HEK293T (cell line): ENCODE results near the gene DDIT4.

Experiments used
- ARNT ChIP-seq: fragments of 450-650 bp; IDR thresholded peaks from 2 replicates; pipeline ENCODE4 v1.6.1; 2017; ENCODE audit warnings: mild to moderate bottlenecking
- BHLHE40 ChIP-seq: fragments of 450-650 bp; IDR thresholded peaks from 2 replicates; pipeline ENCODE4 v1.6.1; 2016; ENCODE audit warnings: mild to moderate bottlenecking, moderate library complexity, borderline replicate concordance
- CTBP1 ChIP-seq: fragments of 450-650 bp; IDR thresholded peaks from 2 replicates; pipeline ENCODE4 v1.6.1; 2016; ENCODE audit warnings: borderline replicate concordance
- ELF4 ChIP-seq: fragments of 450-650 bp; IDR thresholded peaks from 2 replicates; pipeline ENCODE4 v1.6.1; 2017; ENCODE audit warnings: antibody characterized with exemption
- FOXA1 ChIP-seq: fragments of 450-650 bp; IDR thresholded peaks from 2 replicates; pipeline ENCODE4 v1.6.1; 2016; ENCODE audit warnings: mild to moderate bottlenecking
- FOXK2 ChIP-seq: fragments of 450-650 bp; IDR thresholded peaks from 2 replicates; pipeline ENCODE4 v1.6.1; 2016; ENCODE audit warnings: mild to moderate bottlenecking
- FOXM1 ChIP-seq: fragments of 450-650 bp; IDR thresholded peaks from 2 replicates; pipeline ENCODE4 v1.6.1; 2017; ENCODE audit warnings: mild to moderate bottlenecking, borderline replicate concordance
- HDGF ChIP-seq: fragments of 450-650 bp; IDR thresholded peaks from 2 replicates; pipeline ENCODE4 v1.6.1; 2017; ENCODE audit warnings: antibody characterized with exemption, borderline replicate concordance
- NFRKB ChIP-seq: fragments of 450-650 bp; IDR thresholded peaks from 2 replicates; pipeline ENCODE4 v1.6.1; 2016; ENCODE audit warnings: mild to moderate bottlenecking, moderate library complexity
- PKNOX1 ChIP-seq: fragments of 450-650 bp; IDR thresholded peaks from 2 replicates; pipeline ENCODE4 v1.6.1; 2016
- SP1 ChIP-seq: fragments of 450-650 bp; IDR thresholded peaks from 2 replicates; pipeline ENCODE4 v1.6.1; 2017
- SUZ12 ChIP-seq: fragments of 450-650 bp; IDR thresholded peaks from 2 replicates; pipeline ENCODE4 v1.6.1; 2016; ENCODE audit warnings: mild to moderate bottlenecking
- TARDBP ChIP-seq: fragments of 450-650 bp; IDR thresholded peaks from 2 replicates; pipeline ENCODE4 v1.6.1; 2016
- ZNF384 ChIP-seq: fragments of 450-650 bp; IDR thresholded peaks from 2 replicates; pipeline ENCODE4 v1.6.1; 2016

GRCh38 chr10:72318418-72319262 is 44.9 kb downstream of the DDIT4 start:
- TF ChIP-seq FOXM1 (no peak), ELF4 (no peak), TARDBP (no peak), HDGF (no peak), NFRKB (no peak), SP1 (no peak), BHLHE40 (no peak), SUZ12 (no peak), FOXK2 (no peak), PKNOX1 (no peak), ZNF384 (no peak; the same call in 1 of the 2 replicates), FOXA1 (no peak), ARNT (no peak), CTBP1 (no peak)
